LoVo (cell line): ENCODE measurements around the gene SPART.
A peak's percentile ranks its signal among the peaks of the same experiment; 100 is the strongest.

Experiments used
- DNase-seq: peaks from one replicate; pipeline ENCODE4 v3.0.0-alpha.2; 2016; ENCODE audit warnings: low spot score

SPART gene

GRCh38 chr13:36346222-36347083, at the start of gene SPART:
SPART (minus strand) TSS chr13:36346394; CDS start chr13:36335830, 10,564 bp downstream.
- DNase-seq: peak; percentile 29

- DNase-seq: no peak
Measured at GRCh38 chr13:36395280-36395679, 49.1 kb upstream of the SPART start.

- DNase-seq: no peak
Measured at GRCh38 chr13:36385489-36385888, 39.3 kb upstream of the SPART start.

GRCh38 chr13:36382030-36382429, 35.8 kb upstream of the SPART start:
- DNase-seq: no peak

GRCh38 chr13:36377826-36378468, 31.8 kb upstream of the SPART start:
- no peak for DNase-seq

GRCh38 chr13:36374063-36374462, 27.9 kb upstream of the SPART start:
- no peak for DNase-seq

- no peak for DNase-seq
Measured at GRCh38 chr13:36371185-36371584, 25.0 kb upstream of the SPART start.

GRCh38 chr13:36370108-36370429, 23.9 kb upstream of the SPART start:
- DNase-seq: no peak

- no peak for DNase-seq
Measured at GRCh38 chr13:36369268-36370107, 23.3 kb upstream of the SPART start.

GRCh38 chr13:36366031-36366430, 19.8 kb upstream of the SPART start:
- no peak for DNase-seq

GRCh38 chr13:36363366-36363863, 17.2 kb upstream of the SPART start:
- DNase-seq: no peak

- no peak for DNase-seq
Measured at GRCh38 chr13:36362914-36363313, 16.7 kb upstream of the SPART start.

GRCh38 chr13:36362251-36362650, 16.1 kb upstream of the SPART start:
- DNase-seq: no peak

GRCh38 chr13:36360903-36361302, 14.7 kb upstream of the SPART start:
- no peak for DNase-seq

- no peak for DNase-seq
Measured at GRCh38 chr13:36359301-36359950, 13.2 kb upstream of the SPART start.

GRCh38 chr13:36358175-36358718, 12.1 kb upstream of the SPART start:
- DNase-seq: no peak

GRCh38 chr13:36357692-36358091, 11.5 kb upstream of the SPART start:
- DNase-seq: no peak

- no peak for DNase-seq
Measured at GRCh38 chr13:36357231-36357630, 11.0 kb upstream of the SPART start.

GRCh38 chr13:36356058-36356457, 9.9 kb upstream of the SPART start:
- no peak for DNase-seq

- no peak for DNase-seq
Measured at GRCh38 chr13:36355632-36356031, 9.4 kb upstream of the SPART start.

GRCh38 chr13:36354842-36355623, 8.8 kb upstream of the SPART start:
- DNase-seq: no peak
